Smooth muscle cell of the brain vasculature (primary cell): Measurements from ENCODE around the gene CEACAM1.
A peak's percentile ranks its signal among the peaks of the same experiment; 100 is the strongest.
"Not testable (repeated sequence)": the region's sequence is repeated elsewhere in the genome, so short reads cannot be mapped to it uniquely, and the experiment has no call there.

ENCODE experiments used
- DNase-seq: peaks from one replicate; pipeline ENCODE4 v3.0.0-alpha.2; 2012; ENCODE audit warnings: low read depth, low spot score

CEACAM1 gene

GRCh38 chr19:42548552-42548951 lies 20.3 kb upstream of the CEACAM1 start:
- DNase-seq = no peak

- no peak for DNase-seq
Observed at GRCh38 chr19:42547929-42548328, 19.6 kb upstream of the CEACAM1 start.

- no peak for DNase-seq
Observed at GRCh38 chr19:42546831-42547500, 18.7 kb upstream of the CEACAM1 start.

- DNase-seq = no peak
Observed at GRCh38 chr19:42544146-42544545, 15.9 kb upstream of the CEACAM1 start.

- DNase-seq = no peak
Observed at GRCh38 chr19:42542791-42543190, 14.5 kb upstream of the CEACAM1 start.

GRCh38 chr19:42540071-42540553 lies 11.8 kb upstream of the CEACAM1 start:
- DNase-seq = no peak

GRCh38 chr19:42538841-42539709 lies 10.8 kb upstream of the CEACAM1 start:
- no peak for DNase-seq

GRCh38 chr19:42535276-42535675 lies 7.0 kb upstream of the CEACAM1 start:
- not testable (repeated sequence) for DNase-seq

GRCh38 chr19:42534391-42534790 lies 6.1 kb upstream of the CEACAM1 start:
- DNase-seq = no peak

GRCh38 chr19:42532891-42533290 lies 4.6 kb upstream of the CEACAM1 start:
- no peak for DNase-seq

- DNase-seq = no peak
Observed at GRCh38 chr19:42531313-42531712, 3.0 kb upstream of the CEACAM1 start.

- peak; percentile 28 for DNase-seq
Observed at GRCh38 chr19:42529248-42529764, 1.0 kb upstream of the CEACAM1 start.

- no peak for DNase-seq
Observed at GRCh38 chr19:42524943-42525342, 3.3 kb downstream of the CEACAM1 start.

GRCh38 chr19:42524250-42524649 lies 4.0 kb downstream of the CEACAM1 start:
- DNase-seq = no peak

GRCh38 chr19:42522262-42522661 lies 6.0 kb downstream of the CEACAM1 start:
- DNase-seq = not testable (repeated sequence)

- no peak for DNase-seq
Observed at GRCh38 chr19:42521346-42522030, 6.8 kb downstream of the CEACAM1 start.

- DNase-seq = no peak
Observed at GRCh38 chr19:42519108-42519507, 9.2 kb downstream of the CEACAM1 start.

- no peak for DNase-seq
Observed at GRCh38 chr19:42516771-42517170, 11.5 kb downstream of the CEACAM1 start.

GRCh38 chr19:42515241-42515832 lies 12.9 kb downstream of the CEACAM1 start:
- no peak for DNase-seq

- no peak for DNase-seq
Observed at GRCh38 chr19:42514449-42514848, 13.8 kb downstream of the CEACAM1 start.

GRCh38 chr19:42512743-42513304 lies 15.5 kb downstream of the CEACAM1 start:
- no peak for DNase-seq
